GM03348 (cell line): ENCODE results near the gene IL17A.

Experiments
- DNase-seq: peaks from one replicate; pipeline ENCODE4 v3.0.0; 2012; ENCODE audit warnings: low spot score

Gene IL17A

GRCh38 chr6:52216932-52217575 is 30.9 kb downstream of the IL17A start:
- no peak for DNase-seq

- DNase-seq = no peak
Observed at GRCh38 chr6:52217761-52218160, 31.6 kb downstream of the IL17A start.

DNA sequence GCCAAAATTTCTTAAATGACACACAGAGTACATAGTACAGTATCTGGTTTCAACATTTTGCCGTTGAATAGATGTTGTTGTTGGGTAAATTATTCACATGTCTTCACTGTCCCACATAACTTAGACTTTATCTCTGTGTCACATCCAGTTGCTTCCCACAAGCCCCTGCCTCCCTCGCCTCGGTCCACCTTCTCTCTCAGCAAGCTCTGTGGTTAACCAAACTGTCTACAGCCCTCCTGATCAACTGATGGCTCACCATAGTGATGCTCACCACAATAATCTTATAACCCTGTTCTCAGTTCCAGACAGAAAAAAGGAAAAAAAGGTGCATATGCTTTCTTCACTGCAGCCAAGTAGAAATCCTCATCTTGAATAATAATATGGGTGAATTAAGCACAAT is 35.1 kb downstream of the IL17A start:
- DNase-seq = no peak

DNA sequence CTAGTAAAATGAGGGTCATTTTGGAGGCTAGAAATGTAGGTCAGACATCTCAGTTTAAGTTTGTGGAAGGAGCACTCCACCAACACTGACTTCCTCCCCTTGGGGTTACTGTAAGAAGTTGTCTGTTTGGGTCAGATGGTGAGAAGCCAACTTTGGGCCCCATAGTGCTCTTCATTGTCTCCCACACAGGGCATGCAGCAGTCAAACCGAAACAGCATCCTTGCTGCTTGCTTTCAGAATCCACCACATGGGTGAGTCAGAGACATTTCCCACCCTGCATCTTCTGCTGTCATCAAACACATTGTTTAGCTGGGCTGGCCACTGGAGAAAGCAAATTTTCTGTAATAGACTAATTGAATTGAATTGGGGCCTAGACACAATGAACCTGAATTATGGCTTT is 41.3 kb downstream of the IL17A start:
- no peak for DNase-seq

DNA sequence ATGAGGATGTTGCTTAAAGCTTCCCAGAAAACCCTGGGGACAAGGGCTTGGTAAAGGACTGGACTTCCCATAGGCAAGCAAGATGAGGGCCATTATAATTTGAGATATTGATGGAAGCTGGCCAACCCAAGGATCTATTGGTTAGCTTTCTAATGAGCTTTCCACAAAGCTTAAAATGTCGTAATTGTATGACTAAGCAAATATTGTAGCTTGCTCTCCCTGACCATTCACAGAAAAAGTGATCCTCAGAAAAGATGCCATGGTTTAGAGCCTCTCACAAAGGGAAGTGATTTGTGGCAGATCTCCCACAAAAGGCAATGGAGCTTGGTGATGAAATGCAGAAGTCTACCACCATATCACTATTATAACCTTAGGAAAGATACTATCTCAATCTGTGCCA is 44.5 kb downstream of the IL17A start:
- DNase-seq = no peak

GRCh38 chr6:52231406-52232127 is 45.4 kb downstream of the IL17A start:
- no peak for DNase-seq

- DNase-seq = no peak
Observed at GRCh38 chr6:52233005-52233404, 46.8 kb downstream of the IL17A start.

GRCh38 chr6:52233975-52234823 is 48.0 kb downstream of the IL17A start:
- DNase-seq = peak; percentile 66
